Stimulated activated naive CD4-positive, alpha-beta T cell treated with Interleukin-2 at 50 U/mL for 16 hours (primary cell): ENCODE measurements around the gene PITX1.

ENCODE experiments used
- DNase-seq: peaks from one replicate; lab custom pipeline; 2025; lab: John Stamatoyannopoulos, UW

The PITX1 gene

GRCh38 chr5:135041145-135041587, 7.1 kb upstream of the PITX1 start:
- DNase-seq = no peak

GRCh38 chr5:135040333-135041144, 6.5 kb upstream of the PITX1 start:
- DNase-seq = no peak

GRCh38 chr5:135040034-135040332, 6.0 kb upstream of the PITX1 start:
- no peak for DNase-seq

GRCh38 chr5:135039271-135040033, 5.4 kb upstream of the PITX1 start:
- DNase-seq = no peak

GRCh38 chr5:135038813-135039270, 4.8 kb upstream of the PITX1 start:
- DNase-seq = no peak

- no peak for DNase-seq
Observed at GRCh38 chr5:135038205-135038812, 4.3 kb upstream of the PITX1 start.

GRCh38 chr5:135037519-135038204, 3.6 kb upstream of the PITX1 start:
- DNase-seq = no peak

GRCh38 chr5:135036405-135036804, 2.4 kb upstream of the PITX1 start:
- no peak for DNase-seq

- no peak for DNase-seq
Observed at GRCh38 chr5:135035678-135036030, 1.6 kb upstream of the PITX1 start.

- DNase-seq = no peak
Observed at GRCh38 chr5:135034963-135035677, 1.1 kb upstream of the PITX1 start.

- DNase-seq = peak; percentile 10
Observed at GRCh38 chr5:135034236-135034962, 371 bp upstream of the PITX1 start.

- DNase-seq = no peak
Observed at GRCh38 chr5:135032999-135033861, 798 bp downstream of the PITX1 start.

- no peak for DNase-seq
Observed at GRCh38 chr5:135032695-135032998, 1.4 kb downstream of the PITX1 start.

GRCh38 chr5:135031813-135032694, 2.0 kb downstream of the PITX1 start:
- no peak for DNase-seq

- DNase-seq = no peak
Observed at GRCh38 chr5:135030956-135031812, 2.8 kb downstream of the PITX1 start.

GRCh38 chr5:135030123-135030955, 3.7 kb downstream of the PITX1 start:
- DNase-seq = no peak

GRCh38 chr5:135029477-135030122, 4.4 kb downstream of the PITX1 start:
- no peak for DNase-seq
